Right lung (tissue), 5 donors: ENCODE results near the gene SLC12A1. TPM values are rescaled to one million over a fixed set of nuclear protein-coding genes. Genes with fewer than 3 reads are reported as not detected.

Experiments
- polyA plus RNA-seq, 5 donors: library from polyadenylated mRNA; unstranded; fragments of 120-200 nt; gene quantifications; one replicate each; pipeline versions ENCODE4 v1.2.1 to v1.2.3, GENCODE V29; 2013; ENCODE audit warnings: inconsistent platforms in 1 of 5, low replicate concordance in 1 of 5; ENCODE audit not compliant: insufficient read length in 5 of 5, insufficient read depth in 1 of 5

The SLC12A1 gene
- polyA plus RNA-seq, 5 donors, result 0.06 to 2.6 (median 0.29) TPM

Other genes with a start within 250 kb of the SLC12A1 start
- gene SLC24A5, start 85.3 kb upstream of the SLC12A1 start, polyA plus RNA-seq, result under 1 TPM in 2 of 5 donors, not detected in 3; 0.31 to 0.66 TPM
- gene MYEF2, start 28.0 kb upstream of the SLC12A1 start, polyA plus RNA-seq, result 10 to 100 TPM; 33.1 to 68.8 (median 60.8) TPM
- gene CTXN2, start 14.6 kb upstream of the SLC12A1 start, polyA plus RNA-seq, result not detected
- gene DUT, start 125.1 kb downstream of the SLC12A1 start, polyA plus RNA-seq, result 100 to 1,000 TPM; 141 to 186 (median 171) TPM